Measurements from ENCODE around the gene ANKRD24. TPM values are rescaled to one million over a fixed set of nuclear protein-coding genes. Genes with fewer than 3 reads are reported as not detected.
"Not testable (repeated sequence)": the region's sequence is repeated elsewhere in the genome, so short reads cannot be mapped to it uniquely, and the experiment has no call there.

ANKRD24 gene
- total RNA-seq, 4 donors from 2014 or later = 0.54 to 1.2 (median 0.77) TPM

GRCh38 chr19:4234142-4234861 lies 51.8 kb downstream of the ANKRD24 start:
- H3K9me3 ChIP-seq = no peaks in the 10 kb centered on the region
- intact Hi-C loops (cut with DNase I) = no loop called here
- no peak overlapping the region for H3K4me3 ChIP-seq (replicated peaks in 1 of 3)
- peaks cover 4% of the 10 kb centered on the region for H3K27me3 ChIP-seq
- TF ChIP-seq POLR2A (IDR thresholded peaks at IDR 0.05) (no peak), CTCF (IDR thresholded peaks at IDR 0.05) (no peak)
- H3K36me3 ChIP-seq = no peaks in the 10 kb centered on the region
- no peaks in the 10 kb centered on the region for H3K4me1 ChIP-seq
- H3K27ac ChIP-seq = no peak overlapping the region
- WGBS, 2 donors = 39 to 47% methylated on average over 21 of the region's 21 CpGs
- DNase-seq = no peak

GRCh38 chr19:4234862-4235201 lies 52.3 kb downstream of the ANKRD24 start:
- no peak overlapping the region for H3K27ac ChIP-seq
- no peaks in the 10 kb centered on the region for H3K9me3 ChIP-seq
- peaks cover 4% of the 10 kb centered on the region for H3K27me3 ChIP-seq
- H3K4me1 ChIP-seq = no peaks in the 10 kb centered on the region
- H3K36me3 ChIP-seq = no peaks in the 10 kb centered on the region
- TF ChIP-seq CTCF (IDR thresholded peaks at IDR 0.05) (no peak), POLR2A (IDR thresholded peaks at IDR 0.05) (no peak)
- intact Hi-C loops (cut with DNase I) = no loop called here
- DNase-seq = no peak
- no peak overlapping the region for H3K4me3 ChIP-seq (replicated peaks in 1 of 3)
- WGBS, 2 donors = 55 to 56% methylated on average over 13 of the region's 13 CpGs

GRCh38 chr19:4237510-4237909 lies 55.0 kb downstream of the ANKRD24 start:
- H3K4me3 ChIP-seq (replicated peaks in 1 of 3); intact Hi-C loops (cut with DNase I); H3K27me3 ChIP-seq: not testable (repeated sequence)

GRCh38 chr19:4238831-4239230 lies 56.3 kb downstream of the ANKRD24 start:
- Histone ChIP-seq H3K4me3 (replicated peaks in 1 of 3) (no peak overlapping the region), H3K27me3 (no peaks in the 10 kb centered on the region), H3K36me3 (no peaks in the 10 kb centered on the region), H3K9me3 (no peaks in the 10 kb centered on the region), H3K27ac (no peak overlapping the region), H3K4me1 (no peaks in the 10 kb centered on the region)
- intact Hi-C loops (cut with DNase I) = no loop called here
- WGBS, 2 donors = 88 to 95% methylated on average over 4 of the region's 4 CpGs
- TF ChIP-seq POLR2A (IDR thresholded peaks at IDR 0.05) (no peak), CTCF (IDR thresholded peaks at IDR 0.05) (no peak)
- no peak for DNase-seq

More at GRCh38 chr19:4237510-4237909, 55.0 kb downstream of the ANKRD24 start:
- not testable (repeated sequence) for H3K9me3 ChIP-seq, H3K27ac ChIP-seq, H3K36me3 ChIP-seq, DNase-seq, H3K4me1 ChIP-seq
- WGBS, 2 donors = 88 to 91% methylated on average over 16 of the region's 16 CpGs

GRCh38 chr19:4241824-4242430 lies 59.4 kb downstream of the ANKRD24 start:
- Histone ChIP-seq H3K36me3 (no peaks in the 10 kb centered on the region), H3K9me3 (no peaks in the 10 kb centered on the region), H3K4me1 (peaks cover 0 to 5% of the 10 kb centered on the region in 2 donors), H3K4me3 (replicated peaks in 1 of 3) (no peak overlapping the region), H3K27ac (no peak overlapping the region), H3K27me3 (no peaks in the 10 kb centered on the region)
- WGBS, 2 donors = 74 to 80% methylated on average over 5 of the region's 5 CpGs
- no peak for DNase-seq
- TF ChIP-seq CTCF (IDR thresholded peaks at IDR 0.05) (no peak), POLR2A (IDR thresholded peaks at IDR 0.05) (no peak)
- intact Hi-C loops (cut with DNase I) = loop anchor here (10.0 kb wide), 1 partner anchor 163 kb away; the partner anchor contains the start of genes CHAF1A and SH3GL1

- H3K27me3 ChIP-seq; H3K9me3 ChIP-seq; H3K4me3 ChIP-seq (replicated peaks in 1 of 3); DNase-seq; H3K27ac ChIP-seq: not testable (repeated sequence)
- WGBS, 2 donors = 94 to 99% methylated on average over 6 of the region's 6 CpGs
- H3K36me3 ChIP-seq = peaks cover 14 to 19% of the 10 kb centered on the region in 2 donors
- H3K4me1 ChIP-seq = peaks cover 5 to 12% of the 10 kb centered on the region in 2 donors
- intact Hi-C loops (cut with DNase I) = loop anchor here (10.0 kb wide), 1 partner anchor 159 kb away; the partner anchor contains the start of genes CHAF1A and SH3GL1
Observed at GRCh38 chr19:4245938-4246337, 63.4 kb downstream of the ANKRD24 start.

All from thyroid gland (tissue), 4 donors.